Fibroblast of the conjunctiva (primary cell): ENCODE results near the gene GRIA4.
"Not testable (repeated sequence)": the region's sequence is repeated elsewhere in the genome, so short reads cannot be mapped to it uniquely, and the experiment has no call there.

Source experiments
- DNase-seq: peaks from one replicate; pipeline ENCODE4 v3.0.0-alpha.2; 2010; ENCODE audit warnings: low read depth

Gene GRIA4

GRCh38 chr11:106001304-106002012 is 391.6 kb downstream of the GRIA4 start:
- DNase-seq = no peak

GRCh38 chr11:106003094-106003493 is 393.2 kb downstream of the GRIA4 start:
- not testable (repeated sequence) for DNase-seq

- DNase-seq = no peak
These were observed 401.6 kb downstream of the GRIA4 start for GRCh38 chr11:106011481-106011880.

- no peak for DNase-seq
These were observed 402.9 kb downstream of the GRIA4 start for GRCh38 chr11:106012744-106013143.

GRCh38 chr11:106014035-106014434 is 404.2 kb downstream of the GRIA4 start:
- no peak for DNase-seq

GRCh38 chr11:106014620-106015019 is 404.7 kb downstream of the GRIA4 start:
- DNase-seq = no peak

GRCh38 chr11:106015066-106015465 is 405.2 kb downstream of the GRIA4 start:
- no peak for DNase-seq

GRCh38 chr11:106017093-106017492 is 407.2 kb downstream of the GRIA4 start:
- DNase-seq = no peak

- no peak for DNase-seq
These were observed 411.5 kb downstream of the GRIA4 start for GRCh38 chr11:106021181-106021966.

- DNase-seq = peak; percentile 99
These were observed 412.3 kb downstream of the GRIA4 start, which contains the start of gene MSANTD4 for GRCh38 chr11:106021967-106022794. Gene MSANTD4 (minus strand): TSS chr11:106022240. CDS start chr11:106010917, 11,323 bp downstream.

GRCh38 chr11:106022795-106023275 is 413.0 kb downstream of the GRIA4 start:
- DNase-seq = no peak

- no peak for DNase-seq
These were observed 420.7 kb downstream of the GRIA4 start for GRCh38 chr11:106030609-106031008.

- no peak for DNase-seq
These were observed 421.4 kb downstream of the GRIA4 start for GRCh38 chr11:106031202-106031810.
